Measurements from ENCODE around the gene NOL8.
A peak's percentile ranks its signal among the peaks of the same experiment; 100 is the strongest.

GRCh38 chr9:92247981-92248380 is 77.2 kb downstream of the NOL8 start:
- no peak for TF ChIP-seq TAF1 (conservative IDR thresholded peaks at IDR 0.05)
- TF ChIP-seq YY1 (IDR thresholded peaks at IDR 0.05): no peak
- no peak for TF ChIP-seq CTCF (IDR thresholded peaks at IDR 0.05; ENCODE audit: low read depth, low read length, missing input control)
- peak; percentile 20 for TF ChIP-seq SP1 (IDR thresholded peaks at IDR 0.05)
- TF ChIP-seq RAD21 (IDR thresholded peaks at IDR 0.05): peak in 1 of 2 donors; percentile 26
- TF ChIP-seq ZBTB33 (IDR thresholded peaks at IDR 0.05): no peak
- TF ChIP-seq FOXA1 (IDR thresholded peaks at IDR 0.05): no peak
- no peak for TF ChIP-seq MAX (IDR thresholded peaks at IDR 0.05)
- TF ChIP-seq RXRA (IDR thresholded peaks at IDR 0.05): peak; percentile 14 to 19

All from liver (tissue), 3 donors.